HepG2 (cell line): ENCODE measurements around the gene VWA7. TPM values are rescaled to one million over a fixed set of nuclear protein-coding genes. Genes with fewer than 3 reads are reported as not detected.

Experiments
- AGO1 ChIP-seq: fragments of 200-400 bp; formaldehyde crosslinking; IDR thresholded peaks from 2 replicates; pipeline ENCODE4 v1.6.1; 2017; ENCODE audit warnings: mild to moderate bottlenecking, low read depth, low read length, moderate library complexity; ENCODE audit not compliant: poor library complexity, severe bottlenecking
- ARID2 ChIP-seq: sonication (generic); formaldehyde crosslinking; IDR thresholded peaks from 2 replicates; pipeline ENCODE4 v1.8.1; 2022; ENCODE audit warnings: mild to moderate bottlenecking, missing genetic modification reagents, borderline replicate concordance
- ATF6 ChIP-seq: sonication (generic); formaldehyde crosslinking; conservative IDR thresholded peaks from 2 replicates; pipeline ENCODE4 v1.4.0; 2020; ENCODE audit warnings: missing genetic modification reagents
- KMT2B ChIP-seq: IDR thresholded peaks from 2 replicates; pipeline ENCODE4 v1.6.1; 2016; ENCODE audit warnings: missing genetic modification reagents, missing compliant biosample characterization
- MAF1 ChIP-seq: sonication (generic); formaldehyde crosslinking; IDR thresholded peaks from 2 replicates; pipeline ENCODE4 v1.5.0; 2020; ENCODE audit warnings: missing genetic modification reagents, borderline replicate concordance
- MNT ChIP-seq: fragments of 450-650 bp; IDR thresholded peaks from 2 replicates; pipeline ENCODE4 v1.6.1; 2016
- NFKB2 ChIP-seq: sonication (generic); formaldehyde crosslinking; IDR thresholded peaks from 2 replicates; pipeline ENCODE4 v1.4.0; 2020; ENCODE audit warnings: missing genetic modification reagents, borderline replicate concordance
- PATZ1 ChIP-seq: sonication (generic); formaldehyde crosslinking; IDR thresholded peaks from 2 replicates; pipeline ENCODE4 v1.4.0; 2020; ENCODE audit warnings: missing genetic modification reagents
- PITX1 ChIP-seq: sonication (generic); formaldehyde crosslinking; IDR thresholded peaks from 2 replicates; pipeline ENCODE4 v1.5.1; 2020; ENCODE audit warnings: mild to moderate bottlenecking, missing genetic modification reagents
- TOE1 ChIP-seq: sonication (generic); formaldehyde crosslinking; IDR thresholded peaks from 2 replicates; pipeline ENCODE4 v1.4.0; 2020; ENCODE audit warnings: mild to moderate bottlenecking, missing genetic modification reagents
- ZBTB38 ChIP-seq: sonication (generic); formaldehyde crosslinking; IDR thresholded peaks from 2 replicates; pipeline ENCODE4 v1.5.1; 2020; ENCODE audit warnings: mild to moderate bottlenecking, missing genetic modification reagents
- ZBTB4 ChIP-seq: sonication (generic); formaldehyde crosslinking; IDR thresholded peaks from 2 replicates; pipeline ENCODE4 v1.4.0; 2020; ENCODE audit warnings: missing genetic modification reagents, mild to moderate bottlenecking, borderline replicate concordance
- ZBTB43 ChIP-seq: sonication (generic); formaldehyde crosslinking; conservative IDR thresholded peaks from 2 replicates; pipeline ENCODE4 v1.4.0; 2020; ENCODE audit warnings: missing genetic modification reagents
- ZC3H4 ChIP-seq: sonication (generic); formaldehyde crosslinking; IDR thresholded peaks from 2 replicates; pipeline ENCODE4 v1.4.0; 2020; ENCODE audit warnings: missing genetic modification reagents, borderline replicate concordance
- ZKSCAN8 ChIP-seq: IDR thresholded peaks from 2 replicates; pipeline ENCODE4 v1.6.1; 2016; ENCODE audit warnings: borderline replicate concordance, missing genetic modification reagents, missing compliant biosample characterization
- ZNF674 ChIP-seq: sonication (generic); formaldehyde crosslinking; IDR thresholded peaks from 2 replicates; pipeline ENCODE4 v1.5.0; 2020; ENCODE audit warnings: low read depth, mild to moderate bottlenecking, missing genetic modification reagents
- polyA plus RNA-seq, 8 experiments: library from polyadenylated mRNA; depleted of rRNA in 3 of 8; stranded (reverse) in 7 of 8; unstranded in 1 of 8; fragments of >200 nt; fragmentation: Illumina TruSeq in 4 of 8; extraction: Trizol in 4 of 8; gene quantifications; 2 replicates each; pipeline versions ENCODE4 v1.2.1 to v1.2.3, GENCODE V29; 2011 to 2016; ENCODE audit warnings: low read depth in 4 of 8, missing spikeins in 1 of 8, mixed read lengths in 1 of 8; ENCODE audit not compliant: insufficient read depth in 1 of 8
- total RNA-seq, 5 experiments: library from RNA; depleted of rRNA; stranded (reverse); fragments of >200 nt; fragmentation: Illumina TruSeq; extraction: Trizol; gene quantifications; 2 replicates each; pipeline ENCODE4 v1.2.3, GENCODE V29; 2016; ENCODE audit warnings: low read depth in 1 of 5

The VWA7 gene
- total and polyA plus RNA-seq, 2 of the 13 experiments (the other 11 are each of a cell fraction or from before 2014, with no cell fraction given) = 0.86 to 3.3 TPM

- TF ChIP-seq PATZ1 (CRISPR knock-in tag) (peak; percentile 68; the same call in 1 of the 2 replicates), ATF6 (CRISPR knock-in tag) (no peak), ZNF674 (CRISPR knock-in tag) (no peak), KMT2B (CRISPR knock-in tag) (no peak), MAF1 (CRISPR knock-in tag) (no peak), ZBTB4 (CRISPR knock-in tag) (peak; percentile 93; the same call in 1 of the 2 replicates), TOE1 (CRISPR knock-in tag) (no peak), ZBTB38 (CRISPR knock-in tag) (peak; percentile 98), PITX1 (no peak; the same call in 1 of the 2 replicates), ZKSCAN8 (CRISPR knock-in tag) (no peak), ZBTB43 (CRISPR knock-in tag) (no peak), ZC3H4 (CRISPR knock-in tag) (peak; percentile 56; the same call in 1 of the 2 replicates), AGO1 (peak; percentile 100), ARID2 (peak; percentile 94), NFKB2 (CRISPR knock-in tag) (peak; percentile 83), MNT (no peak)
These were observed 47.0 kb downstream of the VWA7 start (continued) for GRCh38 chr6:31729979-31730630.
